ENCODE results near the gene SH2D4B. TPM values are rescaled to one million over a fixed set of nuclear protein-coding genes. Genes with fewer than 3 reads are reported as not detected.

Gene SH2D4B
- total RNA-seq, 1 donor from 2014 or later = 0.07 TPM

- Mint-ChIP-seq H3K4me1 (ENCODE audit: low read depth) (peaks cover 5% of the 10 kb centered on the region), H3K27ac (ENCODE audit: unreplicated experiment) (no peak overlapping the region), H3K9me3 (ENCODE audit: low read depth) (peaks cover 11% of the 10 kb centered on the region), H3K4me3 (ENCODE audit: unreplicated experiment) (no peak overlapping the region), H3K27me3 (ENCODE audit: low read depth) (no peaks in the 10 kb centered on the region), H3K36me3 (ENCODE audit: low read depth) (no peaks in the 10 kb centered on the region)
- no peak for TF ChIP-seq CTCF (IDR thresholded peaks at IDR 0.05)
- DNase-seq (ENCODE audit: low spot score) = no peak
These were observed 120.4 kb downstream of the SH2D4B start for GRCh38 chr10:80658068-80658467.

- H3K9me3 Mint-ChIP-seq (ENCODE audit: low read depth) = no peaks in the 10 kb centered on the region
- no peaks in the 10 kb centered on the region for H3K36me3 Mint-ChIP-seq (ENCODE audit: low read depth)
- H3K4me1 Mint-ChIP-seq (ENCODE audit: low read depth) = peaks cover 9% of the 10 kb centered on the region
- no peak overlapping the region for H3K27ac Mint-ChIP-seq (ENCODE audit: unreplicated experiment)
- no peaks in the 10 kb centered on the region for H3K27me3 Mint-ChIP-seq (ENCODE audit: low read depth)
- H3K4me3 Mint-ChIP-seq (ENCODE audit: unreplicated experiment) = no peak overlapping the region
- DNase-seq (ENCODE audit: low spot score) = no peak
- TF ChIP-seq CTCF (IDR thresholded peaks at IDR 0.05) = no peak
These were observed 121.6 kb downstream of the SH2D4B start for GRCh38 chr10:80659289-80659688.

GRCh38 chr10:80660266-80660665, 122.6 kb downstream of the SH2D4B start:
- peaks cover 9% of the 10 kb centered on the region for H3K4me1 Mint-ChIP-seq (ENCODE audit: low read depth)
- no peak for DNase-seq (ENCODE audit: low spot score)
- TF ChIP-seq CTCF (IDR thresholded peaks at IDR 0.05) = no peak
- H3K27me3 Mint-ChIP-seq (ENCODE audit: low read depth) = no peaks in the 10 kb centered on the region
- no peaks in the 10 kb centered on the region for H3K36me3 Mint-ChIP-seq (ENCODE audit: low read depth)
- no peaks in the 10 kb centered on the region for H3K9me3 Mint-ChIP-seq (ENCODE audit: low read depth)
- no peak overlapping the region for H3K27ac Mint-ChIP-seq (ENCODE audit: unreplicated experiment)
- no peak overlapping the region for H3K4me3 Mint-ChIP-seq (ENCODE audit: unreplicated experiment)

GRCh38 chr10:80660736-80661135, 123.0 kb downstream of the SH2D4B start:
- Mint-ChIP-seq H3K9me3 (ENCODE audit: low read depth) (no peaks in the 10 kb centered on the region), H3K27ac (ENCODE audit: unreplicated experiment) (no peak overlapping the region), H3K4me3 (ENCODE audit: unreplicated experiment) (no peak overlapping the region), H3K36me3 (ENCODE audit: low read depth) (no peaks in the 10 kb centered on the region), H3K4me1 (ENCODE audit: low read depth) (peaks cover 9% of the 10 kb centered on the region), H3K27me3 (ENCODE audit: low read depth) (peaks cover under 1% of the 10 kb centered on the region)
- TF ChIP-seq CTCF (IDR thresholded peaks at IDR 0.05) = no peak
- no peak for DNase-seq (ENCODE audit: low spot score)

- no peak for TF ChIP-seq CTCF (IDR thresholded peaks at IDR 0.05)
- DNase-seq (ENCODE audit: low spot score) = no peak
- Mint-ChIP-seq H3K4me1 (ENCODE audit: low read depth) (peaks cover 9% of the 10 kb centered on the region), H3K36me3 (ENCODE audit: low read depth) (no peaks in the 10 kb centered on the region), H3K27ac (ENCODE audit: unreplicated experiment) (no peak overlapping the region), H3K9me3 (ENCODE audit: low read depth) (no peaks in the 10 kb centered on the region), H3K27me3 (ENCODE audit: low read depth) (peaks cover 4% of the 10 kb centered on the region), H3K4me3 (ENCODE audit: unreplicated experiment) (no peak overlapping the region)
These were observed 123.8 kb downstream of the SH2D4B start for GRCh38 chr10:80661526-80661925.
